Hypothalamus (tissue), 51 donors: ENCODE results near the gene KRTAP22-2.

Experiments
- DNase-seq, 51 donors: peaks; one replicate each; lab custom pipeline; 2025; lab: John Stamatoyannopoulos, UW

KRTAP22-2 gene

GRCh38 chr21:30590297-30590696 is at the start of gene KRTAP22-2:
Gene KRTAP22-2 (minus strand): TSS chr21:30590397.
- no peak for DNase-seq

DNA sequence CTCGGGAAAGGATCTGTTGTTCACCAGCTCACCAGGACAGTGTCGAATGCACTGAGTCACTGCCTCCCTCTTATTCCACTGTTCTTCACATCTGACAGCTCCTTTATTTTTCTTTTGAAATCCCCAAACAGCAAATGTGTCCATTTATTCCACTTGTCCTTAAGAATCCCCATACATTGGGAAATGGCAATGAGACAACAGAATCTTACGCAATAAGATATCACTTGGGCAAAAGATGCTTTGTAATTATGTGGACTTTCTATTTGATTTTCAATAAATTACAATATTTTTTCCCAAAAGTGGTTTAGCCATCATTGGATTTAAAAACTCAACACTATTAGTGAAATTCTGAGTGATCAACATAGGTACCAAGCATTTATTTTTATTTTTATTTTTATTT is 48.5 kb upstream of the KRTAP22-2 start:
- no peak for DNase-seq

DNA sequence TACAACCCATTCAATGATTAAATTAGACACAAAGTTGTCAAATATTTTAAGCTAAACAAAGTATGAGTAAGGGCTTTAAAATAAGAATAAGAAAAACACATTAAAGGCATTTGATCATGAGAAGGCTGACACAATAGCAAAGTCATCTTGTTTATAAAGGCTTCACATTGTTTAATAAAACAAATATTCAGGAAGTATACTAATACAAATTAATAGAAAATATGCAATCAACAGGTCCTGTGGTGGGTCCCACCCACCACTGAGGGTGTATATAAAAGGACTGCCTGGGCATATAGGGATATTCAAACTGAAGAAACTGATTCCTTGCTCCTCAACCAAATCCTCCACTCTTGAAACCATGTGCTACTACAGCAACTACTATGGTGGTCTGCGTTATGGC is 44.7 kb upstream of the KRTAP22-2 start, which contains the start of gene KRTAP20-2:
TSS of gene KRTAP20-2 (plus strand) at position 301 of the 400 bp plus-strand sequence. CDS start at position 359, 58 bp downstream.
- no peak for DNase-seq

GRCh38 chr21:30629200-30629599 is 39.0 kb upstream of the KRTAP22-2 start:
- no peak for DNase-seq

- no peak for DNase-seq
Measured at GRCh38 chr21:30628109-30628508, 37.9 kb upstream of the KRTAP22-2 start.

- DNase-seq, result no peak
Measured at GRCh38 chr21:30625449-30626165, 35.4 kb upstream of the KRTAP22-2 start.

GRCh38 chr21:30623362-30623761 is 33.2 kb upstream of the KRTAP22-2 start:
- DNase-seq, result no peak

DNA sequence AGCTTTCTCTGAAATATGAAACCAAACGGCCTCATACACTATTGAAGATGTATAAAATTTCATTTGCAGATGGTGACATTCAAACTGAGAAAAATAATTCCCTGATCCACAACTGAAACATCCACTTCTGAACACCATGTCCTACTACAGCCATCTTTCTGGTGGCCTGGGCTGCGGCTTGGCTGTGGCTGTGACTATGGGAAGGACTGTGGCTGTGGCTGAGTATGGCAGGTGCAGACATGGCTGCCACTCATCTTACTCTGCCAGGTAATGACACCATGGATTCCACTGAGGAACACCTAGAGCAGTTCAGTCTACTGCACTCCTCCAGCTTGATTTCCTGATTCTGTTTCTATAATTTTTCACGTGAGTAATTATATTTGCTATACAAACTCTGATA is 30.3 kb upstream of the KRTAP22-2 start, which contains the start of gene KRTAP20-4:
TSS of gene KRTAP20-4 (plus strand) at position 106 of the 400 bp plus-strand sequence.
- no peak for DNase-seq

DNA sequence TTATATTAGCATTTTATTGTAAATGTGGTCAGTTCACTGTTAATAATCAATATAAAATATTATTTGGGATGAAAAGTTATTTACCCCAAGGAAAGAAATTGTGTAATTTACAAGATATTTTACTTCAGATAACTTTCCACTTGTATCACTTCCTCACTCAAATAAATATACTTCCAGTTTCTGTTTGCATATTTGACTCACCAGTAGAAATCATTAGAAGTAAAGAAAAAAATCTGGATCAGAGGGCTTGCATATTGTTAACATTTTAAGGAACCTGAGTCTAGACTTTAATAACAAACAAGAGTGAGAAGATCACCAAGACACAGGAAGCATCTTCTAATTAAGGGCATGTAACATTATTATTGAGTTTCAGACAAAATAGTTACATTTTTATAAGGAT is 29.9 kb upstream of the KRTAP22-2 start:
- DNase-seq, result no peak

GRCh38 chr21:30616125-30616524 is 25.9 kb upstream of the KRTAP22-2 start, which contains the start of gene KRTAP20-1:
Gene KRTAP20-1 (plus strand): TSS chr21:30616425. CDS start chr21:30616455, 30 bp downstream.
- DNase-seq, result no peak

GRCh38 chr21:30615199-30615598 is 25.0 kb upstream of the KRTAP22-2 start:
- DNase-seq, result no peak

GRCh38 chr21:30613836-30614235 is 23.6 kb upstream of the KRTAP22-2 start, which contains the start of gene KRTAP6-1:
Gene KRTAP6-1 (minus strand): TSS chr21:30613930. CDS start chr21:30613904, 26 bp downstream.
- no peak for DNase-seq

DNA sequence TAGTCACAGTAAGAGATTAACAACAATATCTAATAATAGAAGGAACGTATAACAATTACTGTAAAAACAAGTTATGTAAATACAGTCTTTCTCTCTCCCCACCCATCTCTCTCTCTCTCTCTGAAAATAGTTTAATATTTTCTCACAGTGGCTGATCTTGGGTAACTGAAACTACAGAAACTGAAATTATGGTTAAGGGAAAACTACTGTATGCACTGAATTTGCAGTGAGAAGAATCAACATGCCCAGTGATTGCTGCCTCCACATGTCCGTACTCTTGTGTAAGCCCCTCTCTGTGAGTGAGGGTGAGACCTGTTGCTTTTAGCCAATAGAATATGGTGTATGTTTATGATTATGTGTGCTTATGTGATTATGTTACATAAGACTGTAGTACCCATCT is 21.9 kb upstream of the KRTAP22-2 start:
- DNase-seq, result no peak

DNA sequence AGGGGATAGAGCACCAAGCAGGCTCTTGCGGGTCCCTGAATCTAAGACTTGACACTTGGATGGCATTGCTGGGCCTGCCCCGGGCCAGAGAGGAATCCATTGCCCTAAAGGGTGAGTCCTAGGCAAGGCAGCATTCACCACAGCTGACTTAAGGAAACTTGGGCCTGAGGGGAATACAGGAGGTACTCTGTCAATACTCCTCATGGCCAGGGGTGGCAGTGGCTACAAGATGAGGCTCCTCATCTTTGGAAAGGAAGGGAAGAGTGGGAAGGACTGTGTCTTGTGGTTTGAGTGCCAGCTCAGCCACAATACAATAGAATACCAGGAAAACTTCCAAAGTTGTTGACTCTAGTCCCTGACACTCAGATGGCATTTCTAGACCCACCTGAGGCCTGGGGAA is 15.8 kb upstream of the KRTAP22-2 start:
- no peak for DNase-seq

DNA sequence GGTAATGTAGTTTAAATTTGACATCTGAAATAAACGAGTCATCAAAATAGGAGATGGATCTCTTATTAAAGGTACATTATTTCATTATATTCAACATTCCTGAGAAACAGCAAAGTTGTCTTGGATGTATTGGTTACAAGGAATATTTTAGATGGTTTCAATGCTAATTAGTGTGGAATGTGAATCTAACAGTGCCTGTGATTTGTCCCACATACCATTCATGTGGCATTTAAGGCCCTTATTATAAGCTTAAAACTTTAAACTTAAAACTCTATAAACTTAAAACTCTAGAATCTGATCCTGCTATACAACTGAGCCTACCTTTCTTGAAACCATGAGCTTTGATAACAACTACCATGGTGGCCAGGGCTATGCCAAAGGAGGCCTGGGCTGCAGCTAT is 10.6 kb upstream of the KRTAP22-2 start, which contains the start of gene KRTAP22-1:
TSS of gene KRTAP22-1 (plus strand) at position 301 of the 400 bp plus-strand sequence.
- no peak for DNase-seq

- no peak for DNase-seq
Measured at GRCh38 chr21:30598802-30599201, 8.6 kb upstream of the KRTAP22-2 start, which contains the start of gene KRTAP6-2. Gene KRTAP6-2 (minus strand): TSS chr21:30598902. CDS start chr21:30598874, 28 bp downstream.

DNA sequence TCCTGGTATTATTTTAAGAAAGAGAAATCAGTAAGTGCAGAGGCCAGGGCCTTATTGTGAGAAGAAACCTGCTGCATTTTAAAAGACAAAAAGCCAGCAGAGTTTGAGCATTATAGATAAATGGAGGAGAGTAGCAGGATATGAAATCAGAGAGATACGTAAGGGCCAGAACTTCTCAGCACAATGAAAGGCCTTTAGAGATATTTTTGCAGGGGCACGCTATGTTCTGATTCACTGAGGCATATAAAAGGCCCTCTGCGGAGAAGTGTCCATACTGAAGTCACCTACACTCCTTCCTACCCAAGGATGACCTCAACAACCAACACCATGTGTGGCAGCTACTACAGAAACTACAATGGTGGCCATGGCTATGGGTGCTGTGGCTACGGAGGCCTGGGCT is 1.9 kb upstream of the KRTAP22-2 start, which contains the start of gene KRTAP6-3:
TSS of gene KRTAP6-3 (plus strand) at position 301 of the 400 bp plus-strand sequence. CDS start at position 307, 6 bp downstream.
- DNase-seq, result no peak

DNA sequence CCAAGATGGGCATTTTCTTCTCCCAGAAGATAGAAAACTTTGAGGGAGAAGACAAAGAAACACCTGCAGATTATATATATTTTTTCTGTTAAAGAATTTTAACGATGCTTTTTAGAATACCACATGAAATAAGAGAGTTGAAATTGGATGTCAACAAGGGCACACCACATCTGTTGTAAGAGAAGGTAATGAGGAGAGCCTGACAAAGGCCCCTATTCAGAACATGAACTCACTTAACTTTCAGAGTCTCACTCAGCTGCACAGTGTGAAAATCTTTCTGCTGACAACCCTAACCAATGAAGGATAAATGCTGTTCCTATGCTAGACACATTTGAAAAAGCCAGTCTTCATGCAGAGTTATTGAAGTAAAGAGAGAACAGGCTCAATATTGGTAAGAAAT is 7.3 kb downstream of the KRTAP22-2 start:
- no peak for DNase-seq

- DNase-seq, result no peak
Measured at GRCh38 chr21:30580132-30580531, 10.1 kb downstream of the KRTAP22-2 start.

- no peak for DNase-seq
Measured at GRCh38 chr21:30579346-30579745, 10.9 kb downstream of the KRTAP22-2 start.

GRCh38 chr21:30577766-30578165 is 12.4 kb downstream of the KRTAP22-2 start:
- no peak for DNase-seq

- DNase-seq, result no peak
Measured at GRCh38 chr21:30567617-30568016, 22.6 kb downstream of the KRTAP22-2 start.
